Endodermal cell (in vitro differentiated cells): ENCODE measurements around the gene ONECUT3. TPM values are rescaled to one million over a fixed set of nuclear protein-coding genes. Genes with fewer than 3 reads are reported as not detected.
A peak's percentile ranks its signal among the peaks of the same experiment; 100 is the strongest.

ENCODE experiments used
- DNase-seq: peaks from one replicate; pipeline ENCODE4 v3.0.0-alpha.2; 2017
- H3K27ac ChIP-seq: 2 replicates; pipeline ENCODE4 v1.5.1; 2013; ENCODE audit warnings: mild to moderate bottlenecking, low read depth, low read length, moderate library complexity
- H3K27me3 ChIP-seq: 2 replicates; pipeline ENCODE4 v1.6.1; 2013; ENCODE audit warnings: mild to moderate bottlenecking, low read length, moderate library complexity; ENCODE audit not compliant: insufficient read depth, control insufficient read depth, poor library complexity, severe bottlenecking
- H3K36me3 ChIP-seq: 2 replicates; pipeline ENCODE4 v1.7.0; 2013; ENCODE audit warnings: mild to moderate bottlenecking, low read length, moderate library complexity; ENCODE audit not compliant: control insufficient read depth, insufficient read depth
- H3K4me1 ChIP-seq: one replicate; pipeline ENCODE4 v1.7.0; 2013; ENCODE audit warnings: low read length; ENCODE audit not compliant: control insufficient read depth, insufficient read depth
- H3K4me3 ChIP-seq: 2 replicates; pipeline ENCODE4 v1.5.1; 2013; ENCODE audit warnings: mild to moderate bottlenecking, low read length, moderate library complexity
- H3K9ac ChIP-seq: 2 replicates; pipeline ENCODE4 v1.6.1; 2013; ENCODE audit warnings: mild to moderate bottlenecking, low read length, moderate library complexity; ENCODE audit not compliant: poor library complexity, severe bottlenecking; ENCODE audit errors: extremely low read depth
- H3K9me3 ChIP-seq: 2 replicates; pipeline ENCODE4 v1.6.1; 2013; ENCODE audit warnings: mild to moderate bottlenecking, low read length, moderate library complexity; ENCODE audit not compliant: control insufficient read depth
- H3K27ac Mint-ChIP-seq: 2 replicates; pipeline ENCODE4 v1.8.0; 2020; ENCODE audit warnings: mixed read lengths
- H3K27me3 Mint-ChIP-seq: 2 replicates; pipeline ENCODE4 v1.8.0; 2021; ENCODE audit warnings: mild to moderate bottlenecking, mixed read lengths; ENCODE audit not compliant: insufficient read depth
- H3K36me3 Mint-ChIP-seq: 2 replicates; pipeline ENCODE4 v1.8.0; 2020; ENCODE audit warnings: low read depth, mixed read lengths
- H3K4me1 Mint-ChIP-seq: 2 replicates; pipeline ENCODE4 v1.8.0; 2020; ENCODE audit warnings: mixed read lengths
- H3K4me3 Mint-ChIP-seq: 2 replicates; pipeline ENCODE4 v1.8.0; 2020; ENCODE audit warnings: mild to moderate bottlenecking, moderate library complexity, mixed read lengths
- H3K9me3 Mint-ChIP-seq: 2 replicates; pipeline ENCODE4 v1.8.0; 2020; ENCODE audit warnings: mild to moderate bottlenecking, mixed read lengths
- CTCF ChIP-seq: fragments of 200-600 bp; sonication (generic); conservative IDR thresholded peaks from 2 replicates; pipeline ENCODE4 v1.5.0; 2021; ENCODE audit warnings: antibody characterized with exemption, mild to moderate bottlenecking
- WGBS, 2 experiments: methylation state at CpG; one replicate each; pipeline versions ENCODE4 v1.1.5 to v1.1.7; 2013; ENCODE audit warnings: missing lambda C conversion rate in 2 of 2, mixed read lengths in 1 of 2; ENCODE audit not compliant: insufficient coverage in 1 of 2, insufficient read length in 1 of 2; 5-methylcytosine and 5-hydroxymethylcytosine counted together
- total RNA-seq, 2 donors: library from RNA; stranded (reverse); fragmentation: NEBNext Ultra II Directional in 1 of 2; extraction: Animal tissue kit (Norgen Biotek cat#: 25700) in 1 of 2; gene quantifications; 2 replicates in 1 of 2; 3 replicates in 1 of 2; pipeline ENCODE4 v1.2.1, GENCODE V29; 2021

Gene ONECUT3
- total RNA-seq, 2 donors from 2014 or later = 0.04 TPM; not detected in 1

- Mint-ChIP-seq H3K36me3 (no peaks in the 10 kb centered on the region), H3K27ac (no peak overlapping the region), H3K4me1 (peaks cover 4% of the 10 kb centered on the region), H3K27me3 (peaks cover 87% of the 10 kb centered on the region), H3K9me3 (no peaks in the 10 kb centered on the region), H3K4me3 (peak overlapping the region; percentile 36)
- peaks cover 2% of the 10 kb centered on the region for H3K4me1 ChIP-seq
- H3K27me3 ChIP-seq = peaks cover 90% of the 10 kb centered on the region
- no peak overlapping the region for H3K27ac ChIP-seq
- no peaks in the 10 kb centered on the region for H3K9me3 ChIP-seq
- no peaks in the 10 kb centered on the region for H3K36me3 ChIP-seq
- no peak overlapping the region for H3K9ac ChIP-seq
- WGBS, 2 experiments = 2 to 3% methylated on average over 26 to 42 of the region's 43 CpGs
- H3K4me3 ChIP-seq = no peak overlapping the region
- no peak for TF ChIP-seq CTCF
- no peak for DNase-seq
Measured at GRCh38 chr19:1755467-1756171, 2.3 kb downstream of the ONECUT3 start.

- no peak overlapping the region for H3K4me3 Mint-ChIP-seq
Measured at GRCh38 chr19:1756264-1756663, 3.0 kb downstream of the ONECUT3 start.

GRCh38 chr19:1756705-1757465 is 3.6 kb downstream of the ONECUT3 start:
- peak; percentile 21 for TF ChIP-seq CTCF
- peaks cover 4% of the 10 kb centered on the region for H3K4me1 Mint-ChIP-seq
- H3K9ac ChIP-seq = no peak overlapping the region
- peaks cover 90% of the 10 kb centered on the region for H3K27me3 ChIP-seq
- 7 to 10% methylated on average over 12 to 29 of the region's 29 CpGs for WGBS, 2 experiments
- no peak overlapping the region for H3K27ac ChIP-seq
- H3K36me3 ChIP-seq = no peaks in the 10 kb centered on the region
- no peak overlapping the region for H3K27ac Mint-ChIP-seq
- no peaks in the 10 kb centered on the region for H3K36me3 Mint-ChIP-seq
- peak; percentile 67 for DNase-seq
- peaks cover 2% of the 10 kb centered on the region for H3K4me1 ChIP-seq
- no peak overlapping the region for H3K4me3 Mint-ChIP-seq
- H3K9me3 Mint-ChIP-seq = no peaks in the 10 kb centered on the region
- H3K4me3 ChIP-seq = no peak overlapping the region
- no peaks in the 10 kb centered on the region for H3K9me3 ChIP-seq
- H3K27me3 Mint-ChIP-seq = peaks cover 87% of the 10 kb centered on the region

More at GRCh38 chr19:1756264-1756663, 3.0 kb downstream of the ONECUT3 start:
- no peaks in the 10 kb centered on the region for H3K36me3 ChIP-seq
- DNase-seq = no peak
- Mint-ChIP-seq H3K27ac (no peak overlapping the region), H3K9me3 (no peaks in the 10 kb centered on the region), H3K27me3 (peaks cover 87% of the 10 kb centered on the region), H3K4me1 (peaks cover 4% of the 10 kb centered on the region), H3K36me3 (no peaks in the 10 kb centered on the region)
- H3K9me3 ChIP-seq = no peaks in the 10 kb centered on the region
- peaks cover 90% of the 10 kb centered on the region for H3K27me3 ChIP-seq
- TF ChIP-seq CTCF = no peak
- no peak overlapping the region for H3K4me3 ChIP-seq
- WGBS, 2 experiments = 3 to 10% methylated on average over 6 to 20 of the region's 20 CpGs
- no peak overlapping the region for H3K9ac ChIP-seq
- H3K27ac ChIP-seq = no peak overlapping the region
- H3K4me1 ChIP-seq = peaks cover 2% of the 10 kb centered on the region
